Upper lobe of left lung (tissue), 6 donors: ENCODE results near the gene CCDC142. TPM values are rescaled to one million over a fixed set of nuclear protein-coding genes. Genes with fewer than 3 reads are reported as not detected.
A peak's percentile ranks its signal among the peaks of the same experiment; 100 is the strongest.

Source experiments
- ATAC-seq, 2 donors: fragments of 200-7000 bp; cut with Tn5 transposase; one replicate each; pipeline ENCODE4 v1.9.1; 2022; ENCODE audit warnings: mild to moderate bottlenecking in 2 of 2, moderate library complexity in 2 of 2; ENCODE audit not compliant: low FRiP score in 2 of 2
- DNase-seq, 2 donors: peaks; one replicate each; pipeline ENCODE4 v3.0.0-alpha.2; 2019 to 2020
- H3K27ac ChIP-seq, 4 donors: fragments of 200-600 bp; sonication (generic); one replicate each; pipeline ENCODE4 v1.5.1; 2016 to 2019
- H3K27me3 ChIP-seq, 4 donors: fragments of 200-600 bp; sonication (generic); one replicate each; pipeline ENCODE4 v1.5.1; 2017 to 2019
- H3K36me3 ChIP-seq, 4 donors: fragments of 200-600 bp; sonication (generic); one replicate each; pipeline ENCODE4 v1.5.1; 2016 to 2019
- H3K4me1 ChIP-seq, 4 donors: fragments of 200-600 bp; sonication (generic); one replicate each; pipeline ENCODE4 v1.5.1; 2018 to 2019
- H3K4me3 ChIP-seq, 4 donors: fragments of 200-600 bp; sonication (generic); one replicate each; pipeline ENCODE4 v1.5.1; 2017 to 2019; ENCODE audit warnings: mild to moderate bottlenecking in 2 of 4, moderate library complexity in 1 of 4
- H3K9me3 ChIP-seq, 4 donors: fragments of 200-600 bp; sonication (generic); one replicate each; pipeline ENCODE4 v1.5.1; 2018 to 2019
- CTCF ChIP-seq, 6 experiments: fragments of 450-650 bp in 4 of 6; fragments of 200-600 bp in 2 of 6; sonication (generic) in 2 of 6; IDR thresholded peaks; one replicate each; pipeline ENCODE4 v1.5.1; 2016 to 2019; ENCODE audit warnings: antibody characterized with exemption in 6 of 6
- EP300 ChIP-seq, 4 donors: sonication (generic); formaldehyde crosslinking; IDR thresholded peaks; one replicate each; pipeline ENCODE4 v1.5.1; 2017; ENCODE audit warnings: antibody characterized with exemption in 4 of 4, control low read depth in 2 of 4
- POLR2A ChIP-seq, 4 donors: fragments of 450-650 bp; IDR thresholded peaks; one replicate each; pipeline ENCODE4 v1.5.1; 2016 to 2017; ENCODE audit warnings: antibody characterized with exemption in 4 of 4, mild to moderate bottlenecking in 2 of 4
- POLR2AphosphoS5 ChIP-seq, 2 donors: sonication (generic); formaldehyde crosslinking; IDR thresholded peaks; one replicate each; pipeline ENCODE4 v1.5.1; 2017; ENCODE audit warnings: antibody characterized with exemption in 2 of 2
- WGBS, 2 donors: methylation state at CpG; one replicate each; pipeline ENCODE4 v1.1.5; 2017 to 2018; 5-methylcytosine and 5-hydroxymethylcytosine counted together
- total RNA-seq, 6 donors: library from RNA; depleted of rRNA in 4 of 6; stranded (reverse); fragments of >200 nt in 4 of 6; gene quantifications; one replicate each; pipeline versions ENCODE4 v1.1.0 to v1.2.1, GENCODE V29; 2016 to 2021
- donor health status: DM: no; HTN: no; CAD: no; lungs with moderate emphysema.
- donor health status: DM: no; HTN: yes; CAD: no; lungs with severe emphysema.

CCDC142 gene
- total RNA-seq, 6 donors from 2014 or later, result 14.8 to 67.1 (median 19.8) TPM

GRCh38 chr2:74507145-74507925 lies 24.5 kb upstream of the CCDC142 start, which contains the start of gene PCGF1:
Gene PCGF1, minus strand, starts transcription at chr2:74507695. Its CDS starts 27 bp downstream, at chr2:74507668.
- peak; percentile 99 to 100 for DNase-seq
- peak within 1 kb of the TSS; percentile 44 to 82 (median 56) for H3K4me3 ChIP-seq
- peaks cover 33 to 56% (median 41%) of the 10 kb centered on the region in 4 donors for H3K4me1 ChIP-seq
- peak; percentile 95 to 96 for ATAC-seq
- peaks cover 0 to 22% (median 6%) of the 10 kb centered on the region in 4 donors for H3K36me3 ChIP-seq
- WGBS, 2 donors, result 1 to 4% methylated on average over 21 to 43 of the region's 56 CpGs
- H3K27me3 ChIP-seq, result peaks cover 0 to 13% (median 1%) of the 10 kb centered on the region in 4 donors
- no peaks in the 10 kb centered on the region for H3K9me3 ChIP-seq
- peak within 1 kb of the TSS; percentile 96 to 100 (median 98) for H3K27ac ChIP-seq
- no peak for TF ChIP-seq EP300 (IDR thresholded peaks at IDR 0.05)
- TF ChIP-seq POLR2A (IDR thresholded peaks at IDR 0.05), result peak in 2 of 4 donors; percentile 63 to 79
- TF ChIP-seq CTCF (IDR thresholded peaks at IDR 0.05), result peak in 5 of 6 experiments; percentile 33 to 67 (median 42)
- peak; percentile 79 to 96 for TF ChIP-seq POLR2AphosphoS5 (IDR thresholded peaks at IDR 0.05)

GRCh38 chr2:74505448-74506246 lies 22.8 kb upstream of the CCDC142 start:
- H3K27ac ChIP-seq, result peak overlapping the region in 2 of 4 donors; percentile 97 to 100
- H3K4me1 ChIP-seq, result peaks cover 33 to 62% (median 47%) of the 10 kb centered on the region in 4 donors
- 94 to 96% methylated on average over 14 of the region's 14 CpGs for WGBS, 2 donors

GRCh38 chr2:74504591-74504990 lies 21.8 kb upstream of the CCDC142 start:
- Histone ChIP-seq H3K4me3 (peak overlapping the region in 1 of 4 donors; percentile 74), H3K27me3 (peaks cover 0 to 17% (median under 1%) of the 10 kb centered on the region in 4 donors)

More at GRCh38 chr2:74505448-74506246, 22.8 kb upstream of the CCDC142 start:
- Histone ChIP-seq H3K4me3 (peak overlapping the region in 2 of 4 donors; percentile 10 to 62), H3K27me3 (peaks cover 0 to 7% (median 0%) of the 10 kb centered on the region in 4 donors), H3K36me3 (peaks cover 0 to 22% (median 6%) of the 10 kb centered on the region in 4 donors), H3K9me3 (no peaks in the 10 kb centered on the region)
- DNase-seq, result no peak
- TF ChIP-seq EP300 (IDR thresholded peaks at IDR 0.05) (no peak), POLR2AphosphoS5 (IDR thresholded peaks at IDR 0.05) (no peak), CTCF (IDR thresholded peaks at IDR 0.05) (no peak), POLR2A (IDR thresholded peaks at IDR 0.05) (no peak)
- no peak for ATAC-seq

More at GRCh38 chr2:74504591-74504990, 21.8 kb upstream of the CCDC142 start:
- Histone ChIP-seq H3K9me3 (no peaks in the 10 kb centered on the region), H3K36me3 (peaks cover 0 to 22% (median 6%) of the 10 kb centered on the region in 4 donors), H3K4me1 (peaks cover 35 to 67% (median 50%) of the 10 kb centered on the region in 4 donors), H3K27ac (no peak overlapping the region)
- WGBS, 2 donors, result 95 to 98% methylated on average over 3 of the region's 3 CpGs
- no peak for ATAC-seq
- no peak for DNase-seq
- TF ChIP-seq EP300 (IDR thresholded peaks at IDR 0.05) (no peak), POLR2AphosphoS5 (IDR thresholded peaks at IDR 0.05) (no peak), CTCF (IDR thresholded peaks at IDR 0.05) (no peak), POLR2A (IDR thresholded peaks at IDR 0.05) (no peak)
